CD14-positive monocyte (primary cell): ENCODE measurements around the gene LIPE. TPM values are rescaled to one million over a fixed set of nuclear protein-coding genes. Genes with fewer than 3 reads are reported as not detected.

Experiments
- DNase-seq, 3 donors: peaks; one replicate each; pipeline ENCODE4 v3.0.0-alpha.2; 2011 to 2022
- H2AFZ ChIP-seq: 2 replicates; pipeline ENCODE4 v1.6.0; 2012; ENCODE audit warnings: mild to moderate bottlenecking, low read depth, low read length, inconsistent platforms; ENCODE audit not compliant: insufficient read depth, poor library complexity, severe bottlenecking
- H3K27ac ChIP-seq, 2 donors: 1 replicate in 1 of 2; 2 replicates in 1 of 2; pipeline ENCODE4 v1.5.1; 2012 to 2013; ENCODE audit warnings: low read length in 2 of 2, control low read depth in 1 of 2, inconsistent platforms in 1 of 2, low read depth in 1 of 2, mild to moderate bottlenecking in 1 of 2
- H3K27me3 ChIP-seq, 2 donors: one replicate each; pipeline versions ENCODE4 v1.6.0 to v1.6.1; 2011 to 2013; ENCODE audit warnings: low read length in 2 of 2; ENCODE audit not compliant: control insufficient read depth in 2 of 2, insufficient read depth in 2 of 2
- H3K36me3 ChIP-seq, 2 donors: replicated peaks in 1 of 2; 1 replicate in 1 of 2; 2 replicates in 1 of 2; pipeline versions ENCODE4 v1.5.1 to v1.6.1; 2012 to 2013; ENCODE audit warnings: low read length in 2 of 2, control low read depth in 1 of 2, inconsistent platforms in 1 of 2, mild to moderate bottlenecking in 1 of 2; ENCODE audit not compliant: insufficient read depth in 2 of 2, control insufficient read depth in 1 of 2
- H3K4me1 ChIP-seq, 2 donors: 1 replicate in 1 of 2; 2 replicates in 1 of 2; pipeline versions ENCODE4 v1.5.1 to v1.6.1; 2012 to 2013; ENCODE audit warnings: low read length in 2 of 2, control low read depth in 1 of 2, inconsistent platforms in 1 of 2, mild to moderate bottlenecking in 1 of 2, moderate library complexity in 1 of 2; ENCODE audit not compliant: insufficient read depth in 2 of 2, control insufficient read depth in 1 of 2
- H3K4me2 ChIP-seq: replicated peaks from 2 replicates; pipeline ENCODE3; 2012; ENCODE audit warnings: low read length, moderate library complexity, mild to moderate bottlenecking; ENCODE audit not compliant: poor library complexity, severe bottlenecking; ENCODE audit errors: extremely low read depth
- H3K4me3 ChIP-seq, 3 experiments: fragments of 200-600 bp in 1 of 3; sonication (generic) in 1 of 3; replicated peaks in 1 of 3; 1 replicate in 2 of 3; 2 replicates in 1 of 3; pipeline ENCODE4 v1.5.1; 2011 to 2013; ENCODE audit warnings: low read length in 3 of 3, mild to moderate bottlenecking in 3 of 3, control low read depth in 2 of 3, low read depth in 2 of 3, inconsistent platforms in 1 of 3, moderate library complexity in 1 of 3
- H3K79me2 ChIP-seq: 2 replicates; pipeline ENCODE4 v1.6.0; 2012; ENCODE audit warnings: mild to moderate bottlenecking, control low read depth, inconsistent platforms, low read length, moderate library complexity; ENCODE audit not compliant: insufficient read depth
- H3K9ac ChIP-seq: 2 replicates; pipeline ENCODE4 v1.6.0; 2017; ENCODE audit warnings: low read length, mild to moderate bottlenecking; ENCODE audit not compliant: insufficient read depth, poor library complexity, severe bottlenecking
- H3K9me3 ChIP-seq, 2 donors: replicated peaks in 1 of 2; 1 replicate in 1 of 2; 2 replicates in 1 of 2; pipeline versions ENCODE4 v1.5.1 to v1.6.1; 2012 to 2013; ENCODE audit warnings: low read length in 2 of 2, control low read depth in 1 of 2; ENCODE audit not compliant: control insufficient read depth in 1 of 2, insufficient read depth in 1 of 2
- H4K20me1 ChIP-seq: 2 replicates; pipeline ENCODE4 v1.6.0; 2012; ENCODE audit warnings: mild to moderate bottlenecking, low read length, control low read depth, moderate library complexity; ENCODE audit not compliant: insufficient read depth
- H3K27ac Mint-ChIP-seq, 7 donors: one replicate each; pipeline ENCODE4 v1.8.0; 2020; ENCODE audit warnings: mild to moderate bottlenecking in 7 of 7, mixed read lengths in 7 of 7, moderate library complexity in 6 of 7, inconsistent platforms in 2 of 7
- H3K27me3 Mint-ChIP-seq, 3 donors: one replicate each; pipeline ENCODE4 v1.8.0; 2021 to 2022; ENCODE audit warnings: low read depth in 3 of 3, mild to moderate bottlenecking in 3 of 3, mixed read lengths in 3 of 3, moderate library complexity in 3 of 3, inconsistent platforms in 1 of 3
- H3K36me3 Mint-ChIP-seq, 2 donors: one replicate each; pipeline ENCODE4 v1.8.0; 2020; ENCODE audit warnings: mixed read lengths in 2 of 2, inconsistent platforms in 1 of 2, mild to moderate bottlenecking in 1 of 2
- H3K4me1 Mint-ChIP-seq: one replicate; pipeline ENCODE4 v1.8.0; 2020; ENCODE audit warnings: mild to moderate bottlenecking, mixed read lengths
- H3K4me3 Mint-ChIP-seq, 2 donors: one replicate each; pipeline ENCODE4 v1.8.0; 2020; ENCODE audit warnings: mild to moderate bottlenecking in 2 of 2, mixed read lengths in 2 of 2, moderate library complexity in 1 of 2
- H3K9me3 Mint-ChIP-seq, 7 donors: one replicate each; pipeline ENCODE4 v1.8.0; 2020 to 2022; ENCODE audit warnings: mixed read lengths in 7 of 7, mild to moderate bottlenecking in 6 of 7, moderate library complexity in 6 of 7, inconsistent platforms in 2 of 7
- WGBS: methylation state at CpG from one replicate; pipeline ENCODE4 v1.1.5; 2013; ENCODE audit warnings: missing lambda C conversion rate; ENCODE audit not compliant: insufficient coverage; 5-methylcytosine and 5-hydroxymethylcytosine counted together
- intact Hi-C, 2 donors: fragments of 100-400 bp; cut with micrococcal nuclease; formaldehyde crosslinking; loops; one replicate each; pipeline versions ENCODE4 v1.15.0 to v1.15.1; 2023
- polyA plus RNA-seq, 3 donors: library from polyadenylated mRNA; depleted of rRNA in 1 of 3; unstranded in 2 of 3; stranded (reverse) in 1 of 3; fragments of 300-500 nt in 2 of 3; fragments of >200 nt in 1 of 3; fragmentation: Illumina TruSeq in 2 of 3; gene quantifications; 1 replicate in 2 of 3; 2 replicates in 1 of 3; pipeline ENCODE4 v1.2.3, GENCODE V29; 2012 to 2021
- TF ChIP-seq, protein P1 (sequence below): fragments of 200-600 bp; IDR thresholded peaks from one replicate; pipeline ENCODE4 v1.8.0; 2022; ENCODE audit warnings: antibody characterized with exemption, mild to moderate bottlenecking

LIPE gene
- polyA plus RNA-seq, 3 donors: 0.31 TPM; not detected in 2

DNA sequence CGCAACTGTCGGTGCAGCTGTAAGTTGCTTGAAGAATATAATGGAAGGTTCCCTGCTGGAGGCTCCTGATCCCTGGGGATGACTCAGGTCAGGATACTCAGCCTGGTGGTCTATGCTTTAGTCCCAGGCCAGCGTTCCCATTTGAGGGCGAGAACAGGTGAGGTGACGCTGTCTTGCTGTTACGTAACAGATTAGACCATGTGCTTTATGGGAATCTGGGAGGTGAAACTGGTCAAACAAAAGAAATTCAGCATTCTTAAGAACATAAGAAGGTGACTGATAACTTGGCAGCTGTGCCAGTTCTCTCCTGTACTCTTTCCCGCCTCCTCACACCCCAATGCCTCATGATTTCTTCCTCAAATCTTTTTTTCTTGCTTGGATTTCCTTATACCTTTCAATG lies 15.6 kb upstream of the LIPE start, which contains the start of gene CXCL17:
CXCL17 (minus strand) TSS at position 114 of the 400 bp plus-strand sequence. CDS start 114 bp downstream, outside the sequence.
- TF ChIP-seq, protein P1, sequence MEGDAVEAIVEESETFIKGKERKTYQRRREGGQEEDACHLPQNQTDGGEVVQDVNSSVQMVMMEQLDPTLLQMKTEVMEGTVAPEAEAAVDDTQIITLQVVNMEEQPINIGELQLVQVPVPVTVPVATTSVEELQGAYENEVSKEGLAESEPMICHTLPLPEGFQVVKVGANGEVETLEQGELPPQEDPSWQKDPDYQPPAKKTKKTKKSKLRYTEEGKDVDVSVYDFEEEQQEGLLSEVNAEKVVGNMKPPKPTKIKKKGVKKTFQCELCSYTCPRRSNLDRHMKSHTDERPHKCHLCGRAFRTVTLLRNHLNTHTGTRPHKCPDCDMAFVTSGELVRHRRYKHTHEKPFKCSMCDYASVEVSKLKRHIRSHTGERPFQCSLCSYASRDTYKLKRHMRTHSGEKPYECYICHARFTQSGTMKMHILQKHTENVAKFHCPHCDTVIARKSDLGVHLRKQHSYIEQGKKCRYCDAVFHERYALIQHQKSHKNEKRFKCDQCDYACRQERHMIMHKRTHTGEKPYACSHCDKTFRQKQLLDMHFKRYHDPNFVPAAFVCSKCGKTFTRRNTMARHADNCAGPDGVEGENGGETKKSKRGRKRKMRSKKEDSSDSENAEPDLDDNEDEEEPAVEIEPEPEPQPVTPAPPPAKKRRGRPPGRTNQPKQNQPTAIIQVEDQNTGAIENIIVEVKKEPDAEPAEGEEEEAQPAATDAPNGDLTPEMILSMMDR: no peak
- Histone ChIP-seq H2AFZ (no peak within 1 kb of the TSS), H3K36me3 (no peaks in the 10 kb centered on the region), H3K27ac (no peak within 1 kb of the TSS), H3K9me3 (no peaks in the 10 kb centered on the region), H4K20me1 (no peaks in the 10 kb centered on the region), H3K4me3 (no peak within 1 kb of the TSS), H3K27me3 (peaks cover 0 to 3% of the 10 kb centered on the region in 2 donors), H3K9ac (no peak within 1 kb of the TSS), H3K4me1 (peaks cover 0 to 6% of the 10 kb centered on the region in 2 donors), H3K79me2 (no peaks in the 10 kb centered on the region), H3K4me2 (no peak within 1 kb of the TSS)
- Mint-ChIP-seq H3K4me1 (peaks cover 12% of the 10 kb centered on the region), H3K27ac (peak within 1 kb of the TSS in 1 of 7 donors; percentile 44), H3K27me3 (peaks cover 7 to 14% (median 8%) of the 10 kb centered on the region in 3 donors), H3K9me3 (no peaks in the 10 kb centered on the region), H3K36me3 (no peaks in the 10 kb centered on the region), H3K4me3 (peak within 1 kb of the TSS in 1 of 2 donors; percentile 18)
- DNase-seq: no peak
- 96% methylated on average over 3 of the region's 7 CpGs for WGBS
- intact Hi-C loops: no loop called here

DNA sequence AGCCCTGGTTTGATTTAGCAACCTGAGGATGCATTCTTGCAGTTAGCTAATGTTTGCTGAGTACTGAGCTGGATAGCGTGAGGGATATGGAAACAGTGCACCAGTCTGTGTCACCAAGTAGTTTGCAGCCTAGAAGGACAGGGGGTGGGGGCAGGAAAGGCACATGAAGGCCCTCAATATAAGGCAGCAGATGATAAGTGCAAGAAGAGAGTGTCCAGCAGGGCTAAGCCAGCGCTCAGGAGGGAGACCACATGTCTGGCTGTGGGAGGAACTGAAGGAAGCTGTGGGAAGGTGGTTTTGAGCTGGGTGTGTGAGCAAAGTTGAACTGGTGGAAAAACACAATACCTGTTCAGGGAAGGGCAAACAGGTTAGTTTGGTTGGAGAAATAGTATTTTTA lies 13.9 kb upstream of the LIPE start:
- no peaks in the 10 kb centered on the region for H3K36me3 ChIP-seq
- no peaks in the 10 kb centered on the region for H3K79me2 ChIP-seq
- intact Hi-C loops: no loop called here
- TF ChIP-seq, protein P1: no peak
- no peak overlapping the region for H3K4me2 ChIP-seq
- no peaks in the 10 kb centered on the region for H4K20me1 ChIP-seq
- peaks cover 0 to 3% of the 10 kb centered on the region in 2 donors for H3K27me3 ChIP-seq
- no peaks in the 10 kb centered on the region for H3K9me3 Mint-ChIP-seq
- no peaks in the 10 kb centered on the region for H3K36me3 Mint-ChIP-seq
- H3K27ac ChIP-seq: no peak overlapping the region
- no peaks in the 10 kb centered on the region for H3K9me3 ChIP-seq
- no peak overlapping the region for H2AFZ ChIP-seq
- no peak overlapping the region for H3K27ac Mint-ChIP-seq
- peaks cover 15% of the 10 kb centered on the region for H3K4me1 Mint-ChIP-seq
- no peak overlapping the region for H3K9ac ChIP-seq
- WGBS: 0% methylated on average over 1 of the region's 2 CpGs
- H3K4me3 ChIP-seq: no peak overlapping the region
- H3K4me3 Mint-ChIP-seq: peak overlapping the region in 1 of 2 donors; percentile 74
- no peak for DNase-seq
- H3K27me3 Mint-ChIP-seq: peaks cover 7 to 14% (median 7%) of the 10 kb centered on the region in 3 donors
- H3K4me1 ChIP-seq: peaks cover 0 to 6% of the 10 kb centered on the region in 2 donors
